NCI-H510A treated with DMSO at 0.1 percent for 48 hours (cell line): ENCODE data around the gene RBM38.
A peak's percentile ranks its signal among the peaks of the same experiment; 100 is the strongest.
"Not testable (repeated sequence)": the region's sequence is repeated elsewhere in the genome, so short reads cannot be mapped to it uniquely, and the experiment has no call there.

Source experiments
- DNase-seq: peaks from one replicate; lab custom pipeline; 2025; lab: John Stamatoyannopoulos, UW

The RBM38 gene

DNA sequence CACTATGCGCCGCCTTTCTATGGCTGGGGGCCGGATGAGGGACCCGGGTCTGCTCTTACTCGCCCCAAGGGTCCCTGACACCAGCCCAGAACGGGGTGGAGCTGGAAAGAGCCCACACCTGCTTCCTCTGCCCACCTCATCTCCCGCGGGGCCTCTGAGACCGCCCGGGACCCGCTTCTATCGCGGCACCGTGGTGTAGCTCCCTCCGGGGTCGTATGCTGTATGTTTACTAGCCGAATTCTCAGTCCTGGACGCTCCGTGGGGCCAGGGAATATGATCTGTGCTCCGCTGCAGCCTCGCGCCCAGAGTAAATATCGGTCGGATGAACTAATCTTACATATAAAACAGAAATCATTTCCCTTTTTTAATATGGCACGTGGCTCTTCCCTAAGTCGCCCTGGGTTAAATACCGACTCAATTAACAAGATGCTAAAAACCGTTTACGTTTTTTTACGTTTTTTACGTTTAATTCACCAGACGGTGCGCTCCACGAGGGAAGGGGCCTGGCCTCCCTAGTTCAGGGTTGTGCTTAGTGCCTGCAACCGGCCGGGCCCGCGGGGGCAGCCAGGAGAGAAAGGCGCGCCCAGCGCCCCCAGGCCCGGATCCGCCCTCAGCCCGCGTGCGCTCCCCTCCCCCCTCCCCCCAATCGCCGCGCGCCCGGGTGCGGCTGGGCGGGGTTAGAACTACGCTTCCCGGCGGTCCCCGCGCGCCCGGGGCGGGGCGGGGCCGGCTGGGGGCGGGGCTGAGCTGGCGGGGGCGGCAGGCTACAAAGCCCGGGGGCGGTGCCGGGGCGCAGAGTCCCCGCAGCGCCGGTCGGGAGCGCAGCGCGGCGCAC lies at the start of gene RBM38:
Gene RBM38, plus strand, starts transcription at position 793 of the 835 bp plus-strand sequence. CDS start 186 bp downstream, outside the sequence.
- peak; percentile 30 for DNase-seq

DNA sequence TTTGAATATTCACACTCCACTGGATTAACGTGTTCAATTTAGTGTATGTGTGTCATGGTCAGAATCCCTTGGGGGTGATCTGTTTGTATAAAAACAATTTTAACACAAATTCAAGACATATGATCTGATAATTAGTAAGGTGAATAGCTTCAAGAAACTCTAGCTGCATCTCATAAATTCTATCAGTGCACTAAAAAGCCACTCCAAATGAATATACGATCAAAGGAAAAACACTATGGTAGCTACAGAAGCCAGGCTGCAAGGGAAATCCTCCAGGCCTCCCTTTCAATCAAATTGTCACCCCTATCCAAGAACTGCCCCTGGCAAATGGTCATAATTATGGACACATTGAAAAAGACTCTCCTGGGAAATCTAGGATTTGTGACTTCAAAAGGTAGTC lies 49.5 kb upstream of the RBM38 start:
- no peak for DNase-seq

DNA sequence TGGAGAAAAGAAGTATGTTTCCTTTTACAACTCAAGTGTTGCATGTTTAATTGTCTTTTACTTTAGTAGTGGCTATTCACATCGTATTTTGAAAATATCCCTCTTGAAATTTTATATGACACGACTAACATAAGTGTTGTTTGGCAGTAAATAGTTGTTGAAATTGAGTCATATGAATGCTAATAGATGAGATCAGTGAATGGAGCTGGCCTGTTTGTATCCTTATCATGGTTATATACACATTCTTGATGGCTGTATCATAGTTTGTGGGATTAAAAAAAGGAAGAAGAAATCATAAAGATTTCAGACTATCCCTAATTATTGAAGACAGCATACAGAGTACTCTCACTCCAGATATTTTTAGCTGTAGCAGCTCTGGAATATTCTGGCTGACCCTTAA lies 48.4 kb upstream of the RBM38 start:
- no peak for DNase-seq

DNA sequence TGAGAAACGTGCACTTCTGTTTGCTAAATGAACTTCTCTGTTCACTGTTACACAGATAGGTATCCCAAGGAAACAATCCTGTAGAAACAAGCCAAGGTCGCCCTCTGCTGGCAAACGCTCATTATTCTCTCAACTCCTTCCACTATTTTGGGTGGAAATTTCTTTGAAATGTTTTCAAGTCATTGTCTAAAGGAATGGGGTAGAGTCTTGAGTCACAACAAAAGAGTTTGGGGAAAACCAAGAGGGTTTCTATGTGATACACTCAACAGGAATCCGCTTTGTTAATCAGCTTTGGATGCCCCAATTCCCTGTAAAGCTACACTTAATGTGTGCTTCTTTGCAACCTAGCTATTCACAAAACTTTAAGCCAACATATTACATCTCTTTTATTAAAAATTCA lies 44.7 kb upstream of the RBM38 start:
- peak; percentile 12 for DNase-seq

DNA sequence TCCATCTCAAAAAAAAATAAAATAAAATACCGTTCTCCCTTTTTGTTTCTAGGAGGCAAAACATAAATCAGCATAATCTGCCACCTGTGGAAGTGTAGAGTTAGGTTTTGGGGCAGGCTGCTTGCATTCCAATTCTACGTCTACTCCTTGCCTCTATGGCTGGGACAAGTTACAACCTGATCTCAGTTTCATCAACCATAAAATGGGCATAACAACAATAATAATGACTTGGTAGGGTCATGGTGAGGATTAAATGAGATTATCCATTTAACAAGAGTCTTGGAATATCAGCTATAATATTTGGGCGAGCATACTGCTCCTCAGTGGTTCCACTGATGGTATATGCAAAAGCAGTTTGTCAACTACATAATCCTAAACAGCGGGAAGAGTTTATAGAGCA lies 43.8 kb upstream of the RBM38 start:
- no peak for DNase-seq

DNA sequence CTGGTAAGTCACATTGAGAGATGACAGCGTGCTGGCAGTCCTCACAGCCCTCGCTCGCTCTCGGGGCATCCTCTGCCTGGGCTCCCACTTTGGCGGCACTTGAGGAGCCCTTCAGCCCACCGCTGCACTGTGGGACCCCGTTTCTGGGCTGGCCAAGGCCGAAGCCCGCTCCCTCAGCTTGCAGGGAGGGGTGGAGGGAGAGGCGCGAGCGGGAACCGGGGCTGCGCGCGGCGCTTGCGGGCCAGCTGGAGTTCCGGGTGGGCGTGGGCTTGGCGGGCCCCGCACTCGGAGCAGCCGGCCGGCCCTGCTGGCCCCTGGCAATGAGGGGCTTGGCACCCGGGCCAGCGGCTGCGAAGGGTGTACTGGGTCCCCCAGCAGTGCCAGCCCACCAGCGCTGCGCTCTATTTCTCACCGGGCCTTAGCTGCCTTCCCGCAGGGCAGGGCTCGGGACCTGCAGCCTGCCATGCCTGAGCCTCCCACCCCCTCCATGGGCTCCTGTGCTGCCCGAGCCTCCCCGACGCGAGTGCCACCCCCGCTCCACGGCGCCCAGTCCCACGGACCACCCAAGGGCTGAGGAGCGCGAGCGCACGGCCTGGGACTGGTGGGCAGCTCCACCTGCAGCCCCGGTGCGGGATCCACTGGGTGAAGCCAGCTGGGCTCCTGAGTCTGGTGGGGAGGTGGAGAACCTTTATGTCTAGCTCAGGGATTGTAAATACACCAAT lies 42.8 kb upstream of the RBM38 start:
- not testable (repeated sequence) for DNase-seq

DNA sequence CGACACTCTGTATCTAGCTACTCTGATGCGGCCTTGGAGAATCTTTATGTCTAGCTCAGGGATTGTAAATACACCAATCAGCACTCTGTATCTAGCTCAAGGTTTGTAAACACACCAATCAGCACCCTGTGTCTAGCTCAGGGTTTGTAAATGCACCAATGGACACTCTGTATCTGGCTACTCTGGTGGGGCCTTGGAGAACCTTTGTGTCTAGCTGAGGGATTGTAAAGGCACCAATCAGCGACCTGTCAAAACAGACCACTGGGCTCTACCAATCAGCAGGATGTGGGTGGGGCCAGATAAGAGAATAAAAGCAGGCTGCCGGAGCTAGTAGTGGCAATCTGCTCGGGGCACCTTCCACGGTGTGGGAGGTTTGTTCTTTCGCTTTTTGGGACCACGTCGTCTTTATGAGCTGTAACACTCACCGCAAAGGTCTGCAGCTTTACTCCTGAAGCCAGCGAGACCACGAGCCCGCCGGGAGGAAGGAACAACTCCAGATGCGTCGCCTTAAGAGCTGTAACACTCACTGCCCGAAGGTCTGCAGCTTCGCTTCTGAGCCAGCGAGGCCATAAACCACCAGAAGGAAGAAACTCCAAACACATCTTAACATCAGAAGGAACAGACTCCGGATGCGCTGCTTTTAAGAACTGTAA lies 42.1 kb upstream of the RBM38 start:
- not testable (repeated sequence) for DNase-seq

DNA sequence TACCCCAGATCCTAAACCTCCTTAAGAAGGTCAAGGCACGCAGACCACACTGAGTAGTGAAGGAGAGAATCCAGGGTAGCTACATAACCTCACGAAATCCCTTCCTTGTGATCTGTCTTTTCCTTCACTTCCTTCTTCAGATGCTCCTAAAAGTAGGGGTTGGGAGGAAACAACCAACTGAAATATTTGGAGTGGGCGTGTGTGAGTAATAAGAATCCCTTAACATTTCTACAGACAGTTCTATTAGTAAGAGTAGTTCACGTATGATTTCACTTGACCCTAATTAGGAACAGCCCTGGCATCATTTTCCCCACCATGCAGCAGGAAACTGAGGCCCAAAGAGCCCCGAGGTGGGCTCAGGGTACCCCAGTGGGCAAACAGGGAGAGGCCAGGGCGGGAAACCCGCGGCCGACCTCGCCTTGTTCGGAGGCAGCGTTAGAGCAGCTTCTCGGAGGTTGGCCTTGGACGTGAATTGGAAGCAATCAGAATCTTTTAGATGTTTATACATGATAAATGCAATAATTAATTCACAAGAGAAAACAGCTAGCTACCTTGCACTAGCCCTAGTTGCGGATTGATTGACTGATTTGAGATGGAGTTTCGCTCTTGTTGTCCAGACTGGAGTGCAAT lies 41.0 kb upstream of the RBM38 start:
- DNase-seq = no peak

DNA sequence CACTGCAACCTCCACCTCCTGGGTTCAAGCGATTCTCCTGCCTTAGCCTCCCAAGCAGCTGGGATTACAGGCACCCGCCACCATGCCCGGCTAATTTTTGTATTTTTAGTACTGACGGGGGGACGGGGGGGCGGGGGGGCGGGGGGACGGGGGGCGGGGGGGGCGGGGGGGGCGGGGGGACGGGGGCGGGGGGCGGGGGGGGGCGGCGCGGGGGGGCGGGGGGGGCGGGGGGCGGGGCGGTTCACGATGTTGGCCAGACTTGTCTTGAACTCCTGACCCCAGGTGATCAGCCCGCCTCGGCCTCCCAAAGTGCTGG lies 40.5 kb upstream of the RBM38 start:
- DNase-seq = not testable (repeated sequence)

DNA sequence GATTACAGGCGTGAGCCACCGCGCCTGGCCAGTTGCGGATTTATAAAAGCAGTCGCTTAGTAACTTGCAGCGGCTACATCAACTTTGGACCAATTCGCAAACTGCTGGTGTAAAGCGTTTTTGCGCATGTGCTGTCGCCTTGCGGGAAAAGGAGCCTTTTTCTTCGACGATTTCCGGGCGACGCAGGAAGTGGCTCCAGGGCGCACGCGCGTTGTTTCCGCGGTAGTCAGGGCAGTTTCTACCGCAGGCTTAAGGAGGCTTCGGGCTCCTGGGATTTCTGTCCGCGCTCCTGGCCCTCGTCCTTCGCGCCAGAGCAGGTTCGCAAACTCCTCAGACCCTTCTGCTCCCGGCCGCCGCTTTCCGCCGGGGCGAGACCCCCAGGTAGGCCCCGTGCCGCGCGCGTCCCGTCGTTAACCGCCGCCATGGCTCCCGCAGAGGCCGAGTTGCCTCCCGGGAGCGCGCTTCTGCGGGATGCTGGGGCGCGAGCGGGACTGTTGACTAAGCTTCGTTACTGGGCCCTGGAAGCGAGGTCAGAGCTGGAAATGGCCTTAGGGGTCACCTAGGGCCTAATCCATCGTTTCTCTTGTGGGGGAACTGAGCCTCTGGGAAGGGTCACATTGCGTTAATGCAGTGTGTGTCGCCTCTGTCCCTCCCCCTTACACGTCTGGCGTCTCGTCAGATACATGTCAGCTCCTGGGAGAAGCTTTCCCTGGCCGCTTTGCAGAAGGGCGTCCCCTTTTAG lies 40.0 kb upstream of the RBM38 start, which contains the start of gene RAE1:
Gene RAE1, plus strand, starts transcription at position 214 of the 742 bp plus-strand sequence. CDS start 2,784 bp downstream, outside the sequence.
- peak; percentile 87 for DNase-seq

DNA sequence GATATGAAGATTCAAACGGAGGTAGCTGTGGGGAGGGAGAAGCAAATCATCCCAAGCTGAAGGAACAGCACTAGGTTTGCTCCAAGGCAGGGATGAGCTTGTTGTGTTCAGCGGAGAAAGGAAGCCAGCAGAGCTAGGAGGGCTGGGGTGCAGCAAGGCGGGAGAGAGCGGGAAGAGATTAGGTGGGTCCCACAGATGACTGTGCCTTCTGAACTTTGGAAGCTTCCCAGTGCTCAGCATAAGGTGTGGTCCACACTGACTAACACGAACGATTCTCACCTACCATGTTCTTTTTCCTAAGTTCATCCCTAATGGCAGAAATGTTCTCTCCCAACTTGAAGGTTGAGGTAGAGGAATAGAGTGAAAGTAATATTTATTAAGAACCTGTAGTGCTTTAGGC lies 38.9 kb upstream of the RBM38 start:
- no peak for DNase-seq

DNA sequence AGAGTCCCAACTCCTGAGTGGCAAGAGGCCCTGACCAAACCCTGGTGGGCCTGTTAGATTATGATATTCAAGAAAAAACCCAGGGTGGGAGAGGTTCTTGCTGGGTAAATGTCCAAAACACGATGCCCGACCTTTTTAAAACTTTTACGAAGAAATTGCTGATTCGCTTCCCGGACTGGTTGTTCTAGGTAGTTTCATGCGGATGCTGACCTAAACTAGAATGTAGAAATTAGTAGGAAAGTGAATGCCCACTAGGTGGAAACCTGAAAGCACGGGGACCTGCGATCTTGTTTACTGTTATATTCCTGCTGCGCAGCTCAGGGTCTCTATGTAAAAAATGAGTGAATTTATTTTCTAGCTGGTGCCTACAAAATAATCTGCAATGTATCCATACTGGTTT lies 37.8 kb upstream of the RBM38 start:
- no peak for DNase-seq

DNA sequence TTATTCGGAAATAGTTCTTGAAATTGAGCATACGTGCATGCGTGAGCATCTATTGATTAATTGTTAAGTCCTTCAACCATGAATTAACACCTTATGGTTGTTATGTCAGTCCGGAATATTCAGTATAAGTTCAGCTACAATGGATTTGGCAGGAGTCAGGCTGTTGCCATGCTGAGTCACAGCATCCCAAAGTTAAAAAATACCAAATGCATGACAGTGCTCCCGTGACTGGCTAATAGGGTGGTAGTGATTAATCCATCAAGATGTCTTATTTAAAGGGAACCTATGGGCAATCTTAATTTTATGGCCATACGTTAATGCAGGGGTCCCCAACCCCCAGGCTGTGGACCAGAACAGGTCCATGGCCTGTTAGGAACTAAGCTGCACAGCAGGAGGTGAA lies 29.7 kb upstream of the RBM38 start:
- DNase-seq = no peak

DNA sequence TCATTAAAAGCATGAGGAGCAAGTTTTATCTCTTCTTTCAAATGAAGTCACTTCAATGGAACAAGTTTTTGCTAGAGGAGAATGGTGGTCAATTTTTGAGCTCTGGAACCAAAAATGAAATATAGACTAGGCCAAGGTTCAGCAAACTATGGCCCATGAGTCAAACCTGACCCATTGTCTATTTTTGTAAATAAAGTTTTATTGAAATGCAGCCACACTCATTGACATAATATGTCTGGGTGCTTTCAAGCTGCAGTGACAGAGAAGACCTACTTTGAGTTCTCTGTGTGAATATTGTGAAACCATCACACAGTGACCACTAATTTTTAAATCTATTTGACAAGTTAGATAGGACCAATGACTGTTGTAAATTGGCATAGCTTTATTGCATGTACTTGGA lies 26.7 kb upstream of the RBM38 start:
- DNase-seq = no peak

DNA sequence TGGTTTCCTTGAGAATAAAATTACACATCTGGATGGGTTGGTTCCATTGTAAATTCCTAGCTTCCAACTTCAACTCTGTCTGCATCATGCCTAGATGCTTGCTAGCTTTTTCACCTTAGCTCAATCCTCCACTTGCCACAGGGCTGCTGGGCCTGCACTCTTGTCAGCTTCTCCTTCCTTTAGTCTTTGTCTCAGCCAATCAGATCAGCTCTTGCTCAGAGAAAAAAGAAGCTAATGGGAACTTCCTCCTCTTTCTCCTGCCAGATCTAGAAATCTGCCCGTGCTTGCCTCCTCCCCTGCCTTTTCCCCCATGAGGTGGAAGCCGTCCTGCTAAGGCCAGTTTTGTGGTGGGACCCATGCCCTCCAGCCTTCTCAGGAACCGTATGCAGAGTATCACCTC lies 21.6 kb upstream of the RBM38 start:
- DNase-seq = no peak

DNA sequence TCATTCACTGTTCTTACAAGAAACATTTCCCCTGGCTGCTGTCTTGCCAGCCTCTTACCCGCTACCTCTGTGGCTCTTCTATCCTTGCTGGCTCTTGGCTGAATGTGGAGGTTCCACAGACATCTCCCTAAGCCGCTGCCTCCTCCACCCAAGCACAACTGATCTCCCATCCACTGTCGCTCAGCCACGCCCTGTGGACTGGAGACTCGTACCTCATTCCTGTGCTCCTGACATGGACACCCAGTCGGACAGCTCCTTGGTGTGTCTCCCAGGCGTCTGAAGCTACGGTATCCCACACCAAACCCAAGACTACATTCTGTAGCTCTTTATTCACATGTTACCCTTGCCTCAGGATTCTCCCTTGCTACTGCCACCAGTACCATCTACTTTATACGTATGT lies 20.9 kb upstream of the RBM38 start:
- DNase-seq = no peak

DNA sequence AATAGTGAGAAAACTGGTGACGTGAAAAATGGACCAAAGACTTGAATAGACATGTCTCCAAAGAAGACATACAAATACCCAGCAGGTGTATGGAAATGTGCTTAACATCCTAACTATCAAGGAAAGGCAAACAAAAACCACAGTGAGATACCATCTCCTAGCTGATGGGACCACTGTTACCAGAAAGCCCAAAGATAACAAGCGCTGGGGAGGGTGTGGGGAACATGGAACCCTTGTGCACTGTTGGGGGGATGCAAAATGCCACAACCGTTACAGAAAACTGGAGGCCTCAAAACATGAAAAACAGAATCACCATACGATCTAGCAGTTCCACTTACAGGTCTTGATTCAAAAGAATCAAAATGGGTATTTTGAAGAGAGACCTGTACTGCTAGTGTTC lies 19.8 kb upstream of the RBM38 start:
- DNase-seq = no peak

DNA sequence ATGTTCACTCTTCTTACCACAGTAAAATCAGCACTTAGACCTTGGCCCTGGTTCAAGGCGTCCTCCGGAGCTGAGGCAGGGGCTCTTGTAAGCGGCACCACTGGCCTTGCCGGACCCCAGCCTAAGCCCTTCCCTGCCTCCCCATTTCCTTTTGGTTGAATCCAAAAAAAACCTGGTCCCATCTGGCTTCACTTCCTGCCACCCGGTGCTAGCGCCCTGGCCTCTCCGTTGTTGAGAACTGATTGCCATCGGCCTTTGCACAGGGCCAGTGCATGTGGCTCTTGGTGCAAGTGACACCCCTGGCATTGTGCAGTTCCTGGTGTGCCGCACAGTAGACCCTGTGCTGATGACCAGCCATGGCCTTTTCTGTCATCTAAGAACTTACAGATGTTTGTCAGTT lies 19.0 kb upstream of the RBM38 start:
- no peak for DNase-seq

DNA sequence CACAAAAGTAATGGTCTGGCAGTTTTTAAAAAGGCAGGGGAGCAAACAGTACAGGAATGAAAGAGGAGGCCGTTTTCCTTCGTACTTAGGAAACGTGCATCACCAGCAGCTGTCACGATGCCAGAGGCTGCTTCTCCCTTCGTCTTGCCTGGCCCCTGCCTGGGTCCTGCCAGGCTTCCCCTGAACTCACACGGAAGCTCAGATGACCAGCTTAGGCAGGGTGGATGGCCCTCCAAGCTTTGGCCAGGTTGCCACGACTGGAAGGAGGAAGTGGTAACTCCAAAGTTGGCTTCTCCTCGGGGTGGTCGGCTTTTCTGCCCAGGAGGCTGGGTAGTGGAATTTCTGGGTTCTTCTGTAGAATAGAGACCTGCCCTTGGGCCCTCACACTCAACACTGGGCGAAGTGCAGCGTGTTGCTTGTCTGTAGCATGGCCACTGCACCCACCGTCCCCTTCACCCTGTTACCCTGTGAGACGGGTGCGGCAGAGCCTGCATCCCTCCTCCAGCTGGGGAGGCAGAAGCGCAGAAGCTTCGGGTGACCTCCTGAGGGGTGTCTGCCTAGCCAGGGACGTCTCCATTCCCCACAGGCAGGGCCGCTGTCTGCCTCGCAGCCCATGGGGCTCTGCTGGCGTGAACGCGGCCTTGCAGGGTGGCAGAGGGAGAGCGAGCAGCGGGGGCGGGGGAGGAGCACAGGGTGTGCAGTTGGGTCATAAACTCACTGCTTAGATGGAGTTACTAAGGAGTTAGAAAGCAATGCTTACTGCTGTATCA lies 18.4 kb upstream of the RBM38 start:
- DNase-seq = no peak

DNA sequence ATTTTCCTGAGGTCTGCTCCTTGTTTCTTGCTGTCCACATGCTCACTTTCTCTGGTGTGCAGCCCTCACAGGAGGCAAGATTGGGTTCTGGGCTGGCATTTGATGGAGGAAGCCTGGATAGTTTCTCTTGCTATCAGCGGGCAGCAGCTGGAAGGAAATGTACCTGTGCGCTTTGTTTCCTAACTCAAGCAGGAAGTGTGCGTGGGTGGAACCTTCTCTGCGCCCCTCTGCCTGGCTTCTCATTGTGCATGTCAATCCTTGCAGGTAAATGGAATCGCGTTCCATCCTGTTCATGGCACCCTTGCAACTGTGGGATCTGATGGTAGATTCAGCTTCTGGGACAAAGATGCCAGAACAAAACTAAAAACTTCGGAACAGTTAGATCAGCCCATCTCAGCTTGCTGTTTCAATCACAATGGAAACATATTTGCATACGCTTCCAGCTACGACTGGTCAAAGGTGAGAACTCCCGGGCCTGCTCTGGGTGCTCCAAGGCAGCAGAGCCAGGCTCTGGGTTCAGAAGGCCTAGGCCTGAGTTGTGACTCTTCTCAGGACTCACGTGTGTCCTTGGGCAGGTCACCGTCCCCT lies 16.8 kb upstream of the RBM38 start:
- no peak for DNase-seq
